Sigmoid colon (tissue), 4 donors: ENCODE measurements around the gene EPO.

ENCODE experiments used
- POLR2A ChIP-seq, 2 donors: fragments of 450-650 bp; IDR thresholded peaks; one replicate each; pipeline ENCODE4 v1.6.1; 2016; ENCODE audit warnings: antibody characterized with exemption in 2 of 2, mild to moderate bottlenecking in 2 of 2, moderate library complexity in 2 of 2
- POLR2AphosphoS5 ChIP-seq, 4 donors: sonication (generic); formaldehyde crosslinking; IDR thresholded peaks; one replicate each; pipeline ENCODE4 v1.6.1; 2017; ENCODE audit warnings: antibody characterized with exemption in 4 of 4

- TF ChIP-seq POLR2A (IDR thresholded peaks at IDR 0.05) (no peak), POLR2AphosphoS5 (IDR thresholded peaks at IDR 0.05) (no peak)
Measured at GRCh38 chr7:100675105-100675451, 45.2 kb upstream of the EPO start.
